Smooth muscle cell (in vitro differentiated cells): ENCODE data around the gene KLHL17. TPM values are rescaled to one million over a fixed set of nuclear protein-coding genes. Genes with fewer than 3 reads are reported as not detected.
"Not testable (repeated sequence)": the region's sequence is repeated elsewhere in the genome, so short reads cannot be mapped to it uniquely, and the experiment has no call there.

Experiments
- DNase-seq: peaks from one replicate; lab custom pipeline; 2025; ENCODE audit not compliant: unreplicated experiment; lab: John Stamatoyannopoulos, UW
- H2AFZ ChIP-seq: fragments of 200-600 bp; sonication (generic); 2 replicates; pipeline ENCODE4 v1.6.0; 2016; ENCODE audit warnings: antibody characterized with exemption, low read depth, mild to moderate bottlenecking
- H3F3A ChIP-seq: fragments of 200-600 bp; sonication (generic); 2 replicates; pipeline ENCODE4 v1.6.0; 2017; ENCODE audit warnings: antibody characterized with exemption, low read depth
- H3K27ac ChIP-seq: fragments of 200-600 bp; sonication (generic); 2 replicates; pipeline ENCODE4 v1.5.1; 2016; ENCODE audit warnings: low read depth, mild to moderate bottlenecking
- H3K27me3 ChIP-seq: fragments of 200-600 bp; sonication (generic); 2 replicates; pipeline ENCODE4 v1.6.1; 2016; ENCODE audit warnings: low read depth, mild to moderate bottlenecking
- H3K36me3 ChIP-seq: fragments of 200-600 bp; sonication (generic); 2 replicates; pipeline ENCODE4 v1.5.1; 2016; ENCODE audit warnings: low read depth
- H3K4me1 ChIP-seq: fragments of 200-600 bp; sonication (generic); 2 replicates; pipeline ENCODE4 v1.5.1; 2016; ENCODE audit warnings: low read depth
- H3K4me2 ChIP-seq: fragments of 200-600 bp; sonication (generic); 2 replicates; pipeline ENCODE4 v1.6.0; 2016; ENCODE audit warnings: mild to moderate bottlenecking
- H3K4me3 ChIP-seq: fragments of 200-600 bp; sonication (generic); 2 replicates; pipeline ENCODE4 v1.5.1; 2016; ENCODE audit warnings: mild to moderate bottlenecking
- H3K79me2 ChIP-seq: fragments of 200-600 bp; sonication (generic); 2 replicates; pipeline ENCODE4 v1.6.0; 2016; ENCODE audit warnings: low read depth, mild to moderate bottlenecking
- H3K9ac ChIP-seq: fragments of 200-600 bp; sonication (generic); 2 replicates; pipeline ENCODE4 v1.6.0; 2016; ENCODE audit warnings: low read depth
- H3K9me3 ChIP-seq: fragments of 200-600 bp; sonication (generic); replicated peaks from 2 replicates; pipeline ENCODE4 v1.5.1; 2016; ENCODE audit warnings: low read depth
- H4K20me1 ChIP-seq: fragments of 200-600 bp; sonication (generic); 2 replicates; pipeline ENCODE4 v1.6.0; 2016; ENCODE audit warnings: low read depth
- CTCF ChIP-seq: fragments of 200-600 bp; sonication (generic); IDR thresholded peaks from 2 replicates; pipeline ENCODE4 v1.5.1; 2017; ENCODE audit warnings: borderline replicate concordance, mild to moderate bottlenecking, antibody characterized with exemption; ENCODE audit not compliant: insufficient read depth, poor library complexity, severe bottlenecking
- WGBS: methylation state at CpG from one replicate; pipeline ENCODE4 v1.1.7; 2016; ENCODE audit warnings: low lambda C conversion rate; 5-methylcytosine and 5-hydroxymethylcytosine counted together
- polyA plus RNA-seq: library from polyadenylated mRNA; unstranded; fragments of >200 nt; fragmentation: Nextera tagmentation; extraction: Ambion mirVana; gene quantifications from 2 replicates; pipeline ENCODE4 v1.2.1, GENCODE V29; 2016
- total RNA-seq: library from RNA; depleted of rRNA; stranded (reverse); fragments of >200 nt; gene quantifications from 2 replicates; pipeline ENCODE4 v1.2.3, GENCODE V29; 2014

The KLHL17 gene
- total and polyA plus RNA-seq, 2 experiments from 2014 or later: 10.2 to 29.9 TPM

GRCh38 chr1:993379-993995, 33.1 kb downstream of the KLHL17 start:
- H4K20me1 ChIP-seq: peaks cover 18% of the 10 kb centered on the region
- H3K4me1 ChIP-seq: peaks cover 4% of the 10 kb centered on the region
- no peak overlapping the region for H3K4me2 ChIP-seq
- 84% methylated on average over 15 of the region's 15 CpGs for WGBS
- H3K79me2 ChIP-seq: no peaks in the 10 kb centered on the region
- no peak overlapping the region for H3K27ac ChIP-seq
- no peaks in the 10 kb centered on the region for H3K9me3 ChIP-seq
- TF ChIP-seq CTCF: no peak
- H3K9ac ChIP-seq: no peak overlapping the region
- H2AFZ ChIP-seq: no peak overlapping the region
- no peaks in the 10 kb centered on the region for H3K36me3 ChIP-seq
- no peaks in the 10 kb centered on the region for H3F3A ChIP-seq
- H3K27me3 ChIP-seq: no peaks in the 10 kb centered on the region
- H3K4me3 ChIP-seq: no peak overlapping the region
- DNase-seq: no peak

- H3K79me2 ChIP-seq, H2AFZ ChIP-seq, H3F3A ChIP-seq, H3K9me3 ChIP-seq, H3K4me1 ChIP-seq, H3K4me3 ChIP-seq, H3K27ac ChIP-seq, H3K4me2 ChIP-seq, H3K9ac ChIP-seq, H3K27me3 ChIP-seq, H3K36me3 ChIP-seq, DNase-seq: not testable (repeated sequence)
- peaks cover 18% of the 10 kb centered on the region for H4K20me1 ChIP-seq
- 92% methylated on average over 6 of the region's 6 CpGs for WGBS
Measured at GRCh38 chr1:994546-994945, 34.2 kb downstream of the KLHL17 start.

- Histone ChIP-seq H3K4me3 (no peak overlapping the region), H3K9me3 (no peaks in the 10 kb centered on the region), H2AFZ (no peak overlapping the region), H3K27me3 (no peaks in the 10 kb centered on the region), H3K36me3 (no peaks in the 10 kb centered on the region), H4K20me1 (peaks cover 18% of the 10 kb centered on the region), H3F3A (no peaks in the 10 kb centered on the region), H3K4me1 (peaks cover 4% of the 10 kb centered on the region), H3K79me2 (peaks cover 3% of the 10 kb centered on the region), H3K9ac (no peak overlapping the region), H3K27ac (no peak overlapping the region), H3K4me2 (no peak overlapping the region)
- DNase-seq: no peak
- no peak for TF ChIP-seq CTCF
- 64% methylated on average over 20 of the region's 30 CpGs for WGBS
Measured at GRCh38 chr1:995665-996633, 35.6 kb downstream of the KLHL17 start.

GRCh38 chr1:996851-997712, 36.7 kb downstream of the KLHL17 start:
- peaks cover 4% of the 10 kb centered on the region for H3K4me1 ChIP-seq
- no peak for DNase-seq
- no peak overlapping the region for H3K4me3 ChIP-seq
- H3K27ac ChIP-seq: no peak overlapping the region
- no peak overlapping the region for H2AFZ ChIP-seq
- no peak for TF ChIP-seq CTCF
- H3K4me2 ChIP-seq: no peak overlapping the region
- no peaks in the 10 kb centered on the region for H3F3A ChIP-seq
- H3K27me3 ChIP-seq: no peaks in the 10 kb centered on the region
- H3K9ac ChIP-seq: no peak overlapping the region
- H3K36me3 ChIP-seq: no peaks in the 10 kb centered on the region
- 73% methylated on average over 16 of the region's 24 CpGs for WGBS
- peaks cover 20% of the 10 kb centered on the region for H4K20me1 ChIP-seq
- peaks cover 3% of the 10 kb centered on the region for H3K79me2 ChIP-seq
- no peaks in the 10 kb centered on the region for H3K9me3 ChIP-seq
